ENCODE measurements around the gene RAPSN.

Gene RAPSN

GRCh38 chr11:47433157-47433556 lies 15.8 kb downstream of the RAPSN start:
- TF ChIP-seq CTCF (IDR thresholded peaks at IDR 0.05; ENCODE audit: low read depth, low read length), result no peak
- DNase-seq, result no peak
- Histone ChIP-seq H3K27me3 (ENCODE audit: insufficient read depth, low read depth, severe bottlenecking) (no peaks in the 10 kb centered on the region), H3K27ac (no peak overlapping the region), H3K9me3 (ENCODE audit: severe bottlenecking) (no peaks in the 10 kb centered on the region), H3K36me3 (no peaks in the 10 kb centered on the region), H3K4me3 (ENCODE audit: low read depth, low read length) (no peak overlapping the region)

- no peak for DNase-seq
- H3K27ac ChIP-seq, result no peak overlapping the region
- no peaks in the 10 kb centered on the region for H3K9me3 ChIP-seq (ENCODE audit: severe bottlenecking)
- H3K27me3 ChIP-seq (ENCODE audit: insufficient read depth, low read depth, severe bottlenecking), result no peaks in the 10 kb centered on the region
- H3K4me3 ChIP-seq (ENCODE audit: low read depth, low read length), result no peak overlapping the region
- H3K36me3 ChIP-seq, result no peaks in the 10 kb centered on the region
- TF ChIP-seq CTCF (IDR thresholded peaks at IDR 0.05; ENCODE audit: low read depth, low read length), result no peak
Observed at GRCh38 chr11:47431356-47432083, 17.4 kb downstream of the RAPSN start.

- Histone ChIP-seq H3K36me3 (peaks cover 6% of the 10 kb centered on the region), H3K27ac (no peak overlapping the region), H3K27me3 (ENCODE audit: insufficient read depth, low read depth, severe bottlenecking) (no peaks in the 10 kb centered on the region), H3K4me3 (ENCODE audit: low read depth, low read length) (no peak overlapping the region), H3K9me3 (ENCODE audit: severe bottlenecking) (no peaks in the 10 kb centered on the region)
- no peak for TF ChIP-seq CTCF (IDR thresholded peaks at IDR 0.05; ENCODE audit: low read depth, low read length)
- DNase-seq, result no peak
Observed at GRCh38 chr11:47430524-47430923, 18.4 kb downstream of the RAPSN start.

- Histone ChIP-seq H3K36me3 (peaks cover 45% of the 10 kb centered on the region), H3K27me3 (ENCODE audit: insufficient read depth, low read depth, severe bottlenecking) (no peaks in the 10 kb centered on the region), H3K4me3 (ENCODE audit: low read depth, low read length) (peak within 1 kb of the TSS; percentile 100), H3K27ac (peak within 1 kb of the TSS; percentile 98), H3K9me3 (ENCODE audit: severe bottlenecking) (no peaks in the 10 kb centered on the region)
- peak; percentile 98 for DNase-seq
- TF ChIP-seq CTCF (IDR thresholded peaks at IDR 0.05; ENCODE audit: low read depth, low read length), result no peak
Observed at GRCh38 chr11:47426062-47426956, 22.6 kb downstream of the RAPSN start, which contains the start of gene PSMC3. TSS of gene PSMC3 (minus strand) at chr11:47426439. CDS start at chr11:47426279, 160 bp downstream.

- Histone ChIP-seq H3K27me3 (ENCODE audit: insufficient read depth, low read depth, severe bottlenecking) (no peaks in the 10 kb centered on the region), H3K9me3 (ENCODE audit: severe bottlenecking) (no peaks in the 10 kb centered on the region), H3K36me3 (peaks cover 48% of the 10 kb centered on the region), H3K4me3 (ENCODE audit: low read depth, low read length) (peak overlapping the region; percentile 100), H3K27ac (peak overlapping the region; percentile 98)
- DNase-seq, result no peak
- no peak for TF ChIP-seq CTCF (IDR thresholded peaks at IDR 0.05; ENCODE audit: low read depth, low read length)
Observed at GRCh38 chr11:47425611-47426010, 23.3 kb downstream of the RAPSN start.
